Testis (tissue), 3 donors: ENCODE data around the gene ZSCAN1. TPM values are rescaled to one million over a fixed set of nuclear protein-coding genes. Genes with fewer than 3 reads are reported as not detected.

Experiments used
- DNase-seq: peaks from one replicate; pipeline ENCODE4 v3.0.0-alpha.2; 2019
- H3K27ac ChIP-seq, 2 donors: fragments of 200-600 bp; sonication (generic); one replicate each; pipeline ENCODE4 v1.5.1; 2019
- H3K27me3 ChIP-seq: fragments of 200-600 bp; sonication (generic); one replicate; pipeline ENCODE4 v1.5.1; 2019
- H3K36me3 ChIP-seq: fragments of 200-600 bp; sonication (generic); one replicate; pipeline ENCODE4 v1.5.1; 2017; ENCODE audit warnings: low read depth; ENCODE audit errors: missing control alignments
- H3K4me1 ChIP-seq: fragments of 200-600 bp; sonication (generic); one replicate; pipeline ENCODE4 v1.5.1; 2019
- H3K4me3 ChIP-seq, 2 donors: fragments of 200-600 bp; sonication (generic); one replicate each; pipeline ENCODE4 v1.5.1; 2017 to 2019
- H3K9me3 ChIP-seq: fragments of 200-600 bp; sonication (generic); one replicate; pipeline ENCODE4 v1.5.1; 2017
- POLR2A ChIP-seq: fragments of 450-650 bp; IDR thresholded peaks from one replicate; pipeline ENCODE4 v1.6.1; 2017; ENCODE audit warnings: antibody characterized with exemption, mild to moderate bottlenecking, moderate library complexity
- WGBS, 2 donors: methylation state at CpG; one replicate each; pipeline ENCODE4 v1.1.5; 2018; 5-methylcytosine and 5-hydroxymethylcytosine counted together
- intact Hi-C: fragments of 100-400 bp; cut with DNase I; formaldehyde crosslinking; loops from one replicate; pipeline ENCODE4 v1.15.1; 2023; ENCODE audit warnings: low total_unique reads
- polyA plus RNA-seq: library from polyadenylated mRNA; stranded (reverse); fragments of 350-450 nt; fragmentation: Illumina TruSeq; extraction: RNeasy Lipid Tissue Mini Kit (QIAGEN cat#74804); gene quantifications from one replicate; pipeline ENCODE4 v1.2.3, GENCODE V29; 2014; ENCODE audit warnings: low read depth, low replicate concordance; ENCODE audit not compliant: insufficient read depth
- total RNA-seq, 2 donors: library from RNA; depleted of rRNA; stranded (reverse); fragments of >200 nt; gene quantifications; one replicate each; pipeline ENCODE4 v1.2.3, GENCODE V29; 2016
- TF ChIP-seq, protein P1 (sequence below), 3 experiments: fragments of 450-650 bp in 2 of 3; fragments of 200-600 bp in 1 of 3; sonication (generic) in 1 of 3; IDR thresholded peaks; one replicate each; pipeline ENCODE4 v1.5.1; 2016 to 2019; ENCODE audit warnings: antibody characterized with exemption in 3 of 3, mild to moderate bottlenecking in 2 of 3, moderate library complexity in 1 of 3

The ZSCAN1 gene
- total and polyA plus RNA-seq, 3 donors from 2014 or later, result 5.9 to 8.0 (median 6.5) TPM

DNA sequence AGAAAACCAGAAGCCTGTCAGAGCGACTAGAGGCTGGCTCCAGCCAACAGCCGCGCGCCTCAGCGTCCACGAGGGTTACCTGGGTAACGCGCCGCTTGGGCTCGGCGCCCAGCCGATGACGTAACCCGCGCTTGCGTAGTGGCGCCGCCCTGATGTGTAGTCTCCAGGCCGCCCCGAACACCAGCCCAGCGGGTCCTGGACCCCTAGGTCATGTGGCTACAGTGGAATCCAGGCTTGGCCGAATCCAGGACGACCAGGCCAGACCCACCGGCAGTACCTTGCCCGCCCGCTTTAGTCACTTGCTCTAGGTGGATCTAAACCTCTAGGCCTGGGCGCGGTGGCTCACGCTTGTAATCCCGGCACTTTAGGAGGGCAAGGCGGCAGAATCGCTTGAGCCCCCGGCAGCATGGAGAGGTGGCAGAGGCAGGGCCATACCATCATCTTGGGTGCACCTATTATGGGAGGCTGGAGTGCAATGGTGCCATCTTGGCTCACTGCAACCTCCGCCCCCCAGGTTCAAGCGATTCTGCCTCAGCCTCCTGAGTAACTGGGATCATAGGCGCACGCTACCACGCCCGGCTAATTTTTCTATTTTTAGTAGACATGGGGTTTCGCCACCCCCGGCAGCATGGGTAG lies 24.0 kb upstream of the ZSCAN1 start:
- intact Hi-C loops, result no loop called here
- H3K27me3 ChIP-seq, result no peaks in the 10 kb centered on the region
- H3K9me3 ChIP-seq, result no peaks in the 10 kb centered on the region
- no peaks in the 10 kb centered on the region for H3K36me3 ChIP-seq
- peak overlapping the region in 1 of 2 donors; percentile 25 for H3K27ac ChIP-seq
- 9 to 17% methylated on average over 8 to 41 of the region's 41 CpGs for WGBS, 2 donors
- H3K4me3 ChIP-seq, result peak overlapping the region; percentile 46 to 61
- no peaks in the 10 kb centered on the region for H3K4me1 ChIP-seq
- DNase-seq, result peak; percentile 93
- TF ChIP-seq, protein P1, sequence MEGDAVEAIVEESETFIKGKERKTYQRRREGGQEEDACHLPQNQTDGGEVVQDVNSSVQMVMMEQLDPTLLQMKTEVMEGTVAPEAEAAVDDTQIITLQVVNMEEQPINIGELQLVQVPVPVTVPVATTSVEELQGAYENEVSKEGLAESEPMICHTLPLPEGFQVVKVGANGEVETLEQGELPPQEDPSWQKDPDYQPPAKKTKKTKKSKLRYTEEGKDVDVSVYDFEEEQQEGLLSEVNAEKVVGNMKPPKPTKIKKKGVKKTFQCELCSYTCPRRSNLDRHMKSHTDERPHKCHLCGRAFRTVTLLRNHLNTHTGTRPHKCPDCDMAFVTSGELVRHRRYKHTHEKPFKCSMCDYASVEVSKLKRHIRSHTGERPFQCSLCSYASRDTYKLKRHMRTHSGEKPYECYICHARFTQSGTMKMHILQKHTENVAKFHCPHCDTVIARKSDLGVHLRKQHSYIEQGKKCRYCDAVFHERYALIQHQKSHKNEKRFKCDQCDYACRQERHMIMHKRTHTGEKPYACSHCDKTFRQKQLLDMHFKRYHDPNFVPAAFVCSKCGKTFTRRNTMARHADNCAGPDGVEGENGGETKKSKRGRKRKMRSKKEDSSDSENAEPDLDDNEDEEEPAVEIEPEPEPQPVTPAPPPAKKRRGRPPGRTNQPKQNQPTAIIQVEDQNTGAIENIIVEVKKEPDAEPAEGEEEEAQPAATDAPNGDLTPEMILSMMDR (IDR thresholded peaks at IDR 0.05), result no peak
- no peak for TF ChIP-seq POLR2A

DNA sequence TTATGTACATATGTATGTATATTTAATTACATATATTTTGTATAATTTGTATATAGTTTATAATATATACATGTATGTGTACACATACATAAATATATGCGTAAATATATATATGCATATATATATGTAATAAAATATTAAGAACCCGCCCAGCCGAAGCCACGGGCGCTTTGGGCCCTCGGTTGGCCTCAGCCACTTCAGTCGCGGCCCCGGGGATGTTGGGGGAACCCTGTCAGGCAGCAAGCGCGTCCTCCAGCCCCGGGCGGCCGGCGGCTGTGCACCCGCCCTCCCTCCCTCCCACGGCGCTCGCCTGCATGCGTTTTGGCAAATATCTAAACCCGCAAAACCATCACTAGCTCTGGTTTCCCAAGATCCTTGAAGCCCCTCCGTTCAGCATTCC lies 23.3 kb upstream of the ZSCAN1 start:
- no peak for TF ChIP-seq POLR2A
- TF ChIP-seq, protein P1 (IDR thresholded peaks at IDR 0.05), result no peak
- DNase-seq, result no peak

DNA sequence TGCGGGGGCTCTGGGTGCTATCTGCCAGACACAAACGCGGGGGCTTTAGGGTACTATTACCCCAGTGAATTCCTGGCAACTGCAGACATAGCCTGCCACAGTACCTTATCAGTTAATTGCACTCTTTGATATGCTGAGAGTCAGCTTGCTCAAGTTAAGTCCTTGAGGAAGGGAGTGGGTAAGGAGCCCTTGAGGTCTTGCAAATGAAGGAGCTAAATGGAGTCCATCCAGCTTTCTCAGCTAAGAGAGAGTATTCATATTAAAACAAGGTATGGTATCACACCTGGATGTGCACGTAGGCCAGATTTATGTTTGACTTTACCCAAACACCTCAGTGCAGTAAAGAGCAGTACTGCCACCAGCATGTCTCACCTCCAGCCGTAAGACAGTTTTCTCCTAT lies 19.7 kb upstream of the ZSCAN1 start:
- H3K36me3 ChIP-seq, result no peaks in the 10 kb centered on the region
- no peak for TF ChIP-seq POLR2A
- TF ChIP-seq, protein P1 (IDR thresholded peaks at IDR 0.05), result no peak
- no peak for DNase-seq
- no peaks in the 10 kb centered on the region for H3K4me1 ChIP-seq
- H3K27ac ChIP-seq, result no peak overlapping the region
- no peaks in the 10 kb centered on the region for H3K27me3 ChIP-seq
- 29 to 34% methylated on average over 5 of the region's 5 CpGs for WGBS, 2 donors
- intact Hi-C loops, result no loop called here
- no peaks in the 10 kb centered on the region for H3K9me3 ChIP-seq
- H3K4me3 ChIP-seq, result no peak overlapping the region

More for the DNA sequence above, 23.3 kb upstream of the ZSCAN1 start:
- Histone ChIP-seq H3K4me1 (no peaks in the 10 kb centered on the region), H3K4me3 (no peak overlapping the region), H3K9me3 (no peaks in the 10 kb centered on the region), H3K36me3 (no peaks in the 10 kb centered on the region), H3K27ac (no peak overlapping the region), H3K27me3 (no peaks in the 10 kb centered on the region)
- WGBS, 2 donors, result 31 to 56% methylated on average over 22 of the region's 22 CpGs
- intact Hi-C loops, result no loop called here

DNA sequence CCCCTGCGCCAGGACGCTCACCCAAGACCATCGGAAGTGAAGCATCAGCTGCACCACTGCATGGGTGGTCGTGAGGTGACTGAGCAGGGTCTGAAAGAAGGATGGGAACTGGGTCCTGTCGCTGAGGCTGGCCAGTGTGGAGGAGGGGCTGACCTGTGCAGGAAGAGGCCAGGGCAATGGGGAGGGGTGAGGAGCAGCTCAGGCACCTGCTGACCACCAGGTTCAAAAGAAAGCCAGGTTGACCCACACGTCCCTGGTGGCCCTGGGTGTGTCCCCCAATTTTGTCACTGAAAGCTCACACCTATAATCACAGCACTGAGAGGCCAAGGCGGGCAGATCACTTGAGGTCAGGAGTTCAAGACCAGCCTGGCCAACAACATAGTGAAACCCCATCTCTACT lies 13.7 kb upstream of the ZSCAN1 start:
- Histone ChIP-seq H3K4me3 (no peak overlapping the region), H3K27me3 (no peaks in the 10 kb centered on the region), H3K9me3 (no peaks in the 10 kb centered on the region), H3K27ac (no peak overlapping the region), H3K36me3 (no peaks in the 10 kb centered on the region), H3K4me1 (no peaks in the 10 kb centered on the region)
- intact Hi-C loops, result loop anchor here (10.0 kb wide), 1 partner anchor 135 kb away; the partner anchor contains the start of gene ZNF329
- 71 to 77% methylated on average over 5 to 7 of the region's 7 CpGs for WGBS, 2 donors
- TF ChIP-seq, protein P1 (IDR thresholded peaks at IDR 0.05), result no peak
- TF ChIP-seq POLR2A, result no peak
- no peak for DNase-seq
